ENCODE measurements around the gene SCEL.

SCEL gene

GRCh38 chr13:77545626-77546412 lies 10.3 kb downstream of the SCEL start:
- no peak for DNase-seq (ENCODE audit: insufficient read length, low spot score)
- TF ChIP-seq PAX5 (IDR thresholded peaks at IDR 0.05; ENCODE audit: insufficient read depth, low read length, severe bottlenecking) (no peak), POLR2AphosphoS5 (IDR thresholded peaks at IDR 0.05; ENCODE audit: low read depth, low read length) (no peak), POLR2A (IDR thresholded peaks at IDR 0.05; ENCODE audit: low read depth, low read length) (no peak)
- FAIRE-seq = no peak

GRCh38 chr13:77548095-77548494 lies 12.6 kb downstream of the SCEL start:
- no peak for TF ChIP-seq POU2F2 (IDR thresholded peaks at IDR 0.05; ENCODE audit: low read depth, low read length)
- TF ChIP-seq POLR2AphosphoS5 (IDR thresholded peaks at IDR 0.05; ENCODE audit: low read depth, low read length) = no peak
- no peak for TF ChIP-seq TAF1 (IDR thresholded peaks at IDR 0.05; ENCODE audit: low read depth, low read length)
- no peak for TF ChIP-seq PAX5 (IDR thresholded peaks at IDR 0.05; ENCODE audit: insufficient read depth, low read length, severe bottlenecking)
- no peak for TF ChIP-seq SPI1 (IDR thresholded peaks at IDR 0.05; ENCODE audit: low read depth, low read length)
- TF ChIP-seq POLR2A (IDR thresholded peaks at IDR 0.05; ENCODE audit: low read depth, low read length) = no peak
- FAIRE-seq = no peak
- DNase-seq (ENCODE audit: insufficient read length, low spot score) = no peak

GRCh38 chr13:77548594-77548993 lies 13.1 kb downstream of the SCEL start:
- DNase-seq (ENCODE audit: insufficient read length, low spot score) (no peak), FAIRE-seq (no peak)
- TF ChIP-seq POLR2A (IDR thresholded peaks at IDR 0.05; ENCODE audit: low read depth, low read length) (no peak), SPI1 (IDR thresholded peaks at IDR 0.05; ENCODE audit: low read depth, low read length) (no peak), POLR2AphosphoS5 (IDR thresholded peaks at IDR 0.05; ENCODE audit: low read depth, low read length) (no peak), PAX5 (IDR thresholded peaks at IDR 0.05; ENCODE audit: insufficient read depth, low read length, severe bottlenecking) (no peak), POU2F2 (IDR thresholded peaks at IDR 0.05; ENCODE audit: low read depth, low read length) (no peak), TAF1 (IDR thresholded peaks at IDR 0.05; ENCODE audit: low read depth, low read length) (no peak)

- no peak for DNase-seq (ENCODE audit: insufficient read length, low spot score)
- FAIRE-seq = no peak
- TF ChIP-seq POU2F2 (IDR thresholded peaks at IDR 0.05; ENCODE audit: low read depth, low read length) (no peak), TAF1 (IDR thresholded peaks at IDR 0.05; ENCODE audit: low read depth, low read length) (no peak), PAX5 (IDR thresholded peaks at IDR 0.05; ENCODE audit: insufficient read depth, low read length, severe bottlenecking) (no peak), POLR2A (IDR thresholded peaks at IDR 0.05; ENCODE audit: low read depth, low read length) (no peak), SPI1 (IDR thresholded peaks at IDR 0.05; ENCODE audit: low read depth, low read length) (no peak), POLR2AphosphoS5 (IDR thresholded peaks at IDR 0.05; ENCODE audit: low read depth, low read length) (no peak)
These were observed 18.6 kb downstream of the SCEL start for GRCh38 chr13:77554069-77554468.

GRCh38 chr13:77555246-77555645 lies 19.7 kb downstream of the SCEL start:
- no peak for FAIRE-seq
- TF ChIP-seq PAX5 (IDR thresholded peaks at IDR 0.05; ENCODE audit: insufficient read depth, low read length, severe bottlenecking) (no peak), SPI1 (IDR thresholded peaks at IDR 0.05; ENCODE audit: low read depth, low read length) (no peak), TAF1 (IDR thresholded peaks at IDR 0.05; ENCODE audit: low read depth, low read length) (no peak), POLR2AphosphoS5 (IDR thresholded peaks at IDR 0.05; ENCODE audit: low read depth, low read length) (no peak), POLR2A (IDR thresholded peaks at IDR 0.05; ENCODE audit: low read depth, low read length) (no peak), POU2F2 (IDR thresholded peaks at IDR 0.05; ENCODE audit: low read depth, low read length) (no peak)
- no peak for DNase-seq (ENCODE audit: insufficient read length, low spot score)

GRCh38 chr13:77558016-77558415 lies 22.5 kb downstream of the SCEL start:
- no peak for TF ChIP-seq POLR2AphosphoS5 (IDR thresholded peaks at IDR 0.05; ENCODE audit: low read depth, low read length)
- TF ChIP-seq POLR2A (IDR thresholded peaks at IDR 0.05; ENCODE audit: low read depth, low read length) = no peak
- DNase-seq (ENCODE audit: insufficient read length, low spot score) = no peak
- FAIRE-seq = peak; percentile 45

GRCh38 chr13:77563111-77563510 lies 27.6 kb downstream of the SCEL start:
- no peak for DNase-seq (ENCODE audit: insufficient read length, low spot score)
- TF ChIP-seq POLR2A (IDR thresholded peaks at IDR 0.05; ENCODE audit: low read depth, low read length) (no peak), TAF1 (IDR thresholded peaks at IDR 0.05; ENCODE audit: low read depth, low read length) (no peak), POLR2AphosphoS5 (IDR thresholded peaks at IDR 0.05; ENCODE audit: low read depth, low read length) (no peak), POU2F2 (IDR thresholded peaks at IDR 0.05; ENCODE audit: low read depth, low read length) (no peak), PAX5 (IDR thresholded peaks at IDR 0.05; ENCODE audit: insufficient read depth, low read length, severe bottlenecking) (no peak), SPI1 (IDR thresholded peaks at IDR 0.05; ENCODE audit: low read depth, low read length) (no peak)
- no peak for FAIRE-seq

- DNase-seq (ENCODE audit: insufficient read length, low spot score) = no peak
- FAIRE-seq = peak; percentile 76
These were observed 30.1 kb downstream of the SCEL start for GRCh38 chr13:77565635-77566034.

GRCh38 chr13:77571956-77572355 lies 36.5 kb downstream of the SCEL start:
- FAIRE-seq (no peak), DNase-seq (ENCODE audit: insufficient read length, low spot score) (no peak)
- TF ChIP-seq PAX5 (IDR thresholded peaks at IDR 0.05; ENCODE audit: insufficient read depth, low read length, severe bottlenecking) (no peak), POU2F2 (IDR thresholded peaks at IDR 0.05; ENCODE audit: low read depth, low read length) (no peak), SPI1 (IDR thresholded peaks at IDR 0.05; ENCODE audit: low read depth, low read length) (no peak), POLR2AphosphoS5 (IDR thresholded peaks at IDR 0.05; ENCODE audit: low read depth, low read length) (no peak), POLR2A (IDR thresholded peaks at IDR 0.05; ENCODE audit: low read depth, low read length) (no peak), TAF1 (IDR thresholded peaks at IDR 0.05; ENCODE audit: low read depth, low read length) (no peak)

More at GRCh38 chr13:77565635-77566034, 30.1 kb downstream of the SCEL start:
- TF ChIP-seq PAX5 (IDR thresholded peaks at IDR 0.05; ENCODE audit: insufficient read depth, low read length, severe bottlenecking) (no peak), POLR2AphosphoS5 (IDR thresholded peaks at IDR 0.05; ENCODE audit: low read depth, low read length) (no peak), POLR2A (IDR thresholded peaks at IDR 0.05; ENCODE audit: low read depth, low read length) (no peak), SPI1 (IDR thresholded peaks at IDR 0.05; ENCODE audit: low read depth, low read length) (no peak), TAF1 (IDR thresholded peaks at IDR 0.05; ENCODE audit: low read depth, low read length) (no peak), POU2F2 (IDR thresholded peaks at IDR 0.05; ENCODE audit: low read depth, low read length) (no peak)

- TF ChIP-seq TAF1 (IDR thresholded peaks at IDR 0.05; ENCODE audit: low read depth, low read length) (no peak), SPI1 (IDR thresholded peaks at IDR 0.05; ENCODE audit: low read depth, low read length) (no peak), POLR2A (IDR thresholded peaks at IDR 0.05; ENCODE audit: low read depth, low read length) (no peak), PAX5 (IDR thresholded peaks at IDR 0.05; ENCODE audit: insufficient read depth, low read length, severe bottlenecking) (no peak), POU2F2 (IDR thresholded peaks at IDR 0.05; ENCODE audit: low read depth, low read length) (no peak), POLR2AphosphoS5 (IDR thresholded peaks at IDR 0.05; ENCODE audit: low read depth, low read length) (no peak)
- DNase-seq (ENCODE audit: insufficient read length, low spot score) (no peak), FAIRE-seq (no peak)
These were observed 38.6 kb downstream of the SCEL start for GRCh38 chr13:77574096-77574495.

All from GM12891 (cell line).